ENCODE measurements around the gene CCDC40.

The CCDC40 gene

DNA sequence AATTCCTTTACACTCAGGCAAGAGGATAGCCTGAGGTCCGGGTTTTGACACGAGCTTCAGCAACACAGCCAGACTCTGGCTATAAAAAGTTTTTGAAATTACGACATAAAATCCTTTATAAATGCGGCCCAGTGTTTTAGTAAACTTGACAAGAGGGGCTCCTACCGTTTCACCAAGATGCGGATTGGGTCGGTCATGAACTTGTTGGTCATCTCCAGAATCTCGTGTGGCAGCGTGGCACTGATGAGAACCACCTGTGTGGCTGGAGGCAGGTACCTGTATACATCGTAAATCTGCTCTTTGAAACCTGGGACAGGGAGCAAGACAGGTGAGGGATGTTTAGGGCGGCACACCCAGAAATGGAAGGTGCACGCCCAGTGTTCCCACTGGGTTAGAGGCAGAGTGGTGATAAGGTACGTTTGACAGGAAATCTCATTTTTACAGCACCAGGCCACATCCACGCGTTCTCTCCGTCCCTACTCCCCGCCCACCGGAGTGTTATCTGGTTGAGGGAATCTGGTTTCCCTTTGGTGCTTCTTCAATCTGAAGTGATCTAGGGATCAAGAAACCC lies 102.5 kb downstream of the CCDC40 start:
- no peak for TF ChIP-seq Cebpa-rat (IDR thresholded peaks at IDR 0.05)
- H4K20me1 ChIP-seq, result peaks cover 31 to 87% (median 67%) of the 10 kb centered on the region in 11 experiments; a peak in 21 of 22 replicates
- H3K27me3 ChIP-seq, result no peaks in the 10 kb centered on the region
- peaks cover 100% of the 10 kb centered on the region in 11 experiments for H3K36me3 ChIP-seq
- H3K9me3 ChIP-seq (replicated peaks in 1 of 11), result no peaks in the 10 kb centered on the region
- no peak overlapping the region for H3K4me3 ChIP-seq
- no peak overlapping the region for H3K4me2 ChIP-seq
- peaks cover 1 to 7% (median 4%) of the 10 kb centered on the region in 10 experiments; a peak in 17 of 20 replicates for H3K4me1 ChIP-seq
- H3K27ac ChIP-seq, result no peak overlapping the region
- H3K9ac ChIP-seq, result no peak overlapping the region

DNA sequence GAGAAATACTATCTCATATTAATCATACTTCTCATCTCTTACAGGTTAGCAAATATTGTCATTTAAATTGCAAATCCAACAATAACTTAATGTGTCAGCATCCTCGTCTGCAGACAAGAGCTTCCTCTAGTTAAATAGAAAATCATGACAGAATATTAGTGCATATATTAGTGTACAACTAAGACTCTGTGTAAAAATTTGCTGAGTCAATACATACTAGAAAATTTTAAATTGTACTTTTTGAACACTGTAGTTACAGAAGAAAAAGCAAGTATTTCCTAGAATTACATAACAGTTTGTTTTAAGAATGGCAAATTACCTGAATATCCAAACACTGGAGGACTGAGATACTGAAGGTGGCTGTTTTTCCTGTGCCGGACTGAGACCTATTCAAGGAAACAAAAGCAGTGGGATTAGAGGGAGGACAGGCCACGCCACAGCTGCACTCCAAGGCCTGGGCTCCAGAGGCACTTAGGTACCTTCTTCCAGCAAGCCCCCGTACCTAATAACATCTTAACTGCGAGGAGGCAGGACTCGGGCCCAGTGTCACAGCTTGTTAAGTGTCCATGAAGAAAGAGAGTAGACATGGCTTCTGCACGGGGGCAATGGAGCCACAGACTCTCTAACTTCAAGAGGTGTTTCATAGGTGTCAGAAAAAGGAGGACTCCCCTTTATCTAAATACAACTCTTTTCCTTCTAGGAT lies 105.2 kb downstream of the CCDC40 start:
- Histone ChIP-seq H3K4me2 (no peak overlapping the region), H3K4me3 (no peak overlapping the region), H3K4me1 (peaks cover 20 to 27% (median 23%) of the 10 kb centered on the region in 10 experiments), H4K20me1 (peaks cover 53 to 100% (median 84%) of the 10 kb centered on the region in 11 experiments), H3K27me3 (no peaks in the 10 kb centered on the region), H3K9ac (peak overlapping the region in 1 of 11 experiments; percentile 51; a peak in 2 of 22 replicates), H3K27ac (no peak overlapping the region), H3K9me3 (replicated peaks in 1 of 11) (no peaks in the 10 kb centered on the region), H3K36me3 (peaks cover 76 to 90% (median 86%) of the 10 kb centered on the region in 11 experiments)
- TF ChIP-seq Cebpa-rat (IDR thresholded peaks at IDR 0.05), result no peak

DNA sequence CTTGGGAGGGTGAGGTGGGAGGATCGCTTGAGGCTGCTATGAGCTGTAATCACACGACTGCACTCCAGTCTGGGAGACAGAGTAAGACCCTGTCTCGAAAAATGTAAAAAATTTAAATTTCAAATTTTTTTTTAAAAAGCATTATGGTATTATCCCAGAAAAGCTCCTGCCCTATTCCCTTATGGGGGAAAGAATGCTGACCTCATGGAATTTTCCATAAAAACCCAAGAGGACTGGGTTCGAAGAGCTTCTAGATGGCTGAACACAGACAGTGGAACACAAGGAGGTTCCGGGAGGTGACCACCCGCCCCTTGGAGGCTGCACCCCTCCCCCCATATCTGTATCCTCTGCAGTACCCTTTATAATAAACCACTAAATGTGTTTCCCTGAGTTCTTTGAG lies 106.5 kb downstream of the CCDC40 start:
- H3K4me3 ChIP-seq, result no peak overlapping the region
- H3K27me3 ChIP-seq, result no peaks in the 10 kb centered on the region
- H3K4me2 ChIP-seq, result no peak overlapping the region
- peak overlapping the region in 2 of 11 experiments; percentile 30 to 51; a peak in 2 of 22 replicates for H3K9ac ChIP-seq
- TF ChIP-seq Cebpa-rat (IDR thresholded peaks at IDR 0.05), result no peak
- H3K4me1 ChIP-seq, result peaks cover 21 to 29% (median 25%) of the 10 kb centered on the region in 10 experiments
- H4K20me1 ChIP-seq, result peaks cover 53 to 89% (median 72%) of the 10 kb centered on the region in 11 experiments
- H3K27ac ChIP-seq, result no peak overlapping the region
- peaks cover 63 to 77% (median 73%) of the 10 kb centered on the region in 11 experiments for H3K36me3 ChIP-seq
- no peaks in the 10 kb centered on the region for H3K9me3 ChIP-seq (replicated peaks in 1 of 11)

DNA sequence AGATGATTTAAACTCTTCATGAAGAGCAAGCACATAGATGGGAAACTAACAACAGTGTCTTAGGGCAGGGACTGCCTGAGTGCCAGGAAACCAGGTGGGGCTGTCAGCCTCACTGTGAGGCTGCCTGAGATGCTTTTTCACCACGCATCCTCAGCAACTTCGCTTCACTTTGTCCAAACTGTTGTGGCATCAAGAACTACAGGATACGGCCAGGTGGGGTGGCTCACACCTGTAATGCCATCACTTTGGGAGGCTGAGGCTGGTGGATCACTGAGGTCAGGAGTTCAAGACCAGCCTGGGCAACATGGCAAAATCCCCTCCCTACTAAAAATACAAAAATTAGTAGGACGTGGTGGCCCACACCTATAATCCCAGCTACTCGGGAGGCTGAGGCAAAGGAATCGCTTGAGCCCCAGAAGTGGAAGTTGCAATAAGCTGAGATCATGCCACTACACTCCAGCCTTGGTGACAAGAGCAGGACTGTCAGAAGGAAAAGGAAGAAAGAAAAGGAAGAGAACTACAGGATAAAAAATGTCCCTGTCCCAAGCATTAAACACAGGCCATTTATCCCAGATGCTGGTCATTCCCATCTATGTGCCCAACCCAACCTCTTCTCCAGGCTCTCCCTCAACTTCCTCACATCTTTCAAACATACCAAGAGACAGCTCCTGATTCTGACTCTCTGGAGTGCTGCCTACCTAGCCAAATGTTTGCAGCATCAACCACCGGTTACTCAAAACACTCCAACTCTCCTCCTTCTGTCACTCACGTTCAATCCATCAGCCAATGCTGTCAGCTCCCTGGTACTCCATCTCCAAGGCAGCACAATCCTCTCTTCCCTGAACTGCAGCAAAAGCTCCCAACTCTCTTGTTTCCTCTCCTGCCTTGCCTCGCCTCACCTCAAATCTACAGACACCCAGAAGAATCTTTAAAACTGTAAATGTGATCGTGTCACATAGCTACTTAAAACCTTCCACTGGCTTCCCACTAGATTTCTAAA lies 108.9 kb downstream of the CCDC40 start:
- peak overlapping the region; percentile 90 to 99 (median 95) for H3K4me2 ChIP-seq
- H3K9me3 ChIP-seq (replicated peaks in 1 of 11), result peaks cover 0 to 4% (median 0%) of the 10 kb centered on the region in 11 experiments; a peak in 6 of 22 replicates
- peak overlapping the region; percentile 75 to 98 (median 93) for H3K4me3 ChIP-seq
- H3K36me3 ChIP-seq, result peaks cover 38 to 54% (median 51%) of the 10 kb centered on the region in 11 experiments
- peak overlapping the region; percentile 76 to 97 (median 97); a peak in 20 of 22 replicates for H3K27ac ChIP-seq
- no peak for TF ChIP-seq Cebpa-rat (IDR thresholded peaks at IDR 0.05)
- peaks cover 34 to 46% (median 38%) of the 10 kb centered on the region in 10 experiments for H3K4me1 ChIP-seq
- no peaks in the 10 kb centered on the region for H3K27me3 ChIP-seq
- H3K9ac ChIP-seq, result peak overlapping the region; percentile 89 to 99 (median 97)
- H4K20me1 ChIP-seq, result peaks cover 50 to 64% (median 58%) of the 10 kb centered on the region in 11 experiments

DNA sequence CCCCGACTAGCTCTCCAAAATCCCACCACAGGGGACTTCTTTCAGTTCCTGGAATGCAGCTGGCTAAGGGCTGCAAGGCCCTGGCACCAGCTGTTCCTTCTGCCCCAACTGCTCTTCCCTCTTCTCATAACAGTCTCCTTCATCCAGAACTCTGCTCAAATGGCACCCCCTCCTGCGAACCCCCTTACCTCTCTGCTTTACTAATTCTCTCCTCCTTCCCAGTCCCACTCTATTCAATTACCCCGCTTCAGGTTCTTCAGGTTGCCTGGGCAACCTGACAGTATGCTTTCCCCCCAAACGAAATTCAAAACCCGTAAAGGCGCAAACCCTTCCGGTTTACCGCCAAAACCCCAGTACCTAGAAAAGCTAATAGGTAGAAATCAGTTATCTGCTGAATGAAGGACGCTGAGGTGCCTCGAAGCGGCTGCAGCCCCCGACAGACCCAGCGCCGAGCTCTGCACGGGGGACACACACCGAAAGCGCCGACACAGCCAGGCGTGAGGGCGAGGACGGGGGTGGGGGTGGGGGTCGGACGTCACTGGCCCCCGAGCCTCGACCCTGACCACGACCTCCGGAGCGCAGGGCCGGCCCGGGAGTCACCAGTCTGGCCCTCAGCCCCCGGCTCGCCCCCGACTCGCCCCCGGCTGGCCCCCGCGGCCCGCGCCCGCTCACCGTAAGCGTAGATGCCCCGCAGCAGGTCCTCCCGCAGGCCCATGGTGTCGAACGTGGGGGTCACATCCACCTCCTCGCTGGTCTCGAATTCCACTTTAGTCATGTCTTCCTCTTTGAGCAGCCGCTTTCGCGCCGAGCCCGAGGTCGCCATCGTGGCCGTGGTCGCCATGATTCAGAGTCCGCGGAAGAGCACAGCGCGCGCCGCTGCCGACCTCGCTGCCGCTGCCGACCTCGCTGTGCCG lies 109.9 kb downstream of the CCDC40 start:
- H3K36me3 ChIP-seq, result peaks cover 28 to 46% (median 41%) of the 10 kb centered on the region in 11 experiments
- no peak for TF ChIP-seq Cebpa-rat (IDR thresholded peaks at IDR 0.05)
- H3K4me1 ChIP-seq, result peaks cover 36 to 56% (median 44%) of the 10 kb centered on the region in 10 experiments
- H3K27ac ChIP-seq, result peak overlapping the region; percentile 76 to 97 (median 97)
- H3K27me3 ChIP-seq, result no peaks in the 10 kb centered on the region
- peak overlapping the region; percentile 90 to 99 (median 95) for H3K4me2 ChIP-seq
- H3K9ac ChIP-seq, result peak overlapping the region; percentile 89 to 99 (median 97)
- peak overlapping the region; percentile 75 to 98 (median 93) for H3K4me3 ChIP-seq
- peaks cover 0 to 14% (median 2%) of the 10 kb centered on the region in 11 experiments; a peak in 9 of 22 replicates for H3K9me3 ChIP-seq (replicated peaks in 1 of 11)
- H4K20me1 ChIP-seq, result peaks cover 48 to 54% (median 53%) of the 10 kb centered on the region in 11 experiments

DNA sequence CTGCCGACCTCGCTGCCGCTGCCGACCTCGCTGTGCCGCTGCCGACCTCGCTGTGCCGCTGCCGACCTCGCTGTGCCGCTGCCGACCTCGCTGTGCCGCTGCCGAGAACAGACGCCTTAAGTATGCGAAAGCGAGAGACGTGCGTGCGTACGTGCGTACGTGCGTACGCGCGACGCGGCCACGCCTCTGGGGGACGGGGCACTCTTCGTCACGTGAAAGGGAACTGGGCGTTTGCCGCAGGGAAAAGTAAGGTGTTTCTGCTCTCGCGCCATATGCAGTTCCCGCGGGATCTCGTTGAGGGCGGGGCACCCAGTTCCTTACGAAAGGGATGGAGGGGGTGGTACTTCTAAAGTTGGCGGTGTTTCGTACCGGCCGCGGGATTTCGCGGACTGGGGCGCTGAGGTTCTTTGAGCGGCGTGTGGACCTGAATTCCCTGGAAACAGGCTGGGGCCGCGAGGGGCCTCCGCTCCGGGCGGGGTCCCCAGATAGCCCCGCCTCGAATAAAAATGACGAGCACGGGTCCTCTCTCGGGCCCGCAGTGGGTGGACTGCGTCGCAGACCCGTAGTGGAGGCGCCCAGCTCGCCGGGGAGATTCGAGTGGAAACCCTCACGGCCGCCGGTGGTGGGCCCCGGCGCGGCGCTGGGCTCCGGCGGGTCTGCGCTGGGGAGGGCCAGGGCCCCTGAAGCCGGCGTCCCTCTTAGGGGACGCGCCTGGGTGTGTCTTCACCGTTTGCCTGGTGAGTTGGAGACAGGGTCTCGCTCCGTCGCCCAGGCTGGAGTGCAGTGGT lies 110.8 kb downstream of the CCDC40 start, which contains the start of gene EIF4A3:
TSS of gene EIF4A3 (minus strand) at position 94 of the 788 bp plus-strand sequence. CDS start 167 bp downstream, outside the sequence.
- H4K20me1 ChIP-seq, result peaks cover 40 to 46% (median 45%) of the 10 kb centered on the region in 11 experiments
- H3K4me2 ChIP-seq, result peak within 1 kb of the TSS; percentile 91 to 99 (median 96)
- peak within 1 kb of the TSS; percentile 75 to 98 (median 93) for H3K4me3 ChIP-seq
- no peaks in the 10 kb centered on the region for H3K27me3 ChIP-seq
- H3K9me3 ChIP-seq (replicated peaks in 1 of 11), result peaks cover 0 to 23% (median 9%) of the 10 kb centered on the region in 11 experiments; a peak in 17 of 22 replicates
- TF ChIP-seq Cebpa-rat (IDR thresholded peaks at IDR 0.05), result no peak
- H3K36me3 ChIP-seq, result peaks cover 20 to 41% (median 32%) of the 10 kb centered on the region in 11 experiments
- H3K4me1 ChIP-seq, result peaks cover 43 to 65% (median 52%) of the 10 kb centered on the region in 10 experiments
- H3K27ac ChIP-seq, result peak within 1 kb of the TSS; percentile 87 to 97 (median 97)
- peak within 1 kb of the TSS; percentile 89 to 99 (median 97) for H3K9ac ChIP-seq

Measured in BLaER1 treated with 17β-estradiol and CSF1 and Interleukin-3, amounts not matched to agents 10 nM and 100 nM (cell line).